GM12878 (cell line): ENCODE results near the gene PDZD2. TPM values are rescaled to one million over a fixed set of nuclear protein-coding genes. Genes with fewer than 3 reads are reported as not detected.

ENCODE experiments used
- ATAC-seq: fragments of 200-7000 bp; cut with Tn5 transposase; 3 replicates; pipeline ENCODE4 v1.9.1; 2020; ENCODE audit warnings: mild to moderate bottlenecking, moderate library complexity
- BruUV-seq: library from RNA; stranded (reverse); fragments of 400-500 nt; replicated peaks from 2 replicates; lab custom pipeline; 2021; lab: Mats Ljungman, UMichigan
- CTCF ChIA-PET: fragments of 300-600 bp; sonication (Branson Sonifier 250); formaldehyde crosslinking; extraction: SDS; loops from one replicate; lab custom pipeline; 2021; ENCODE audit warnings: inconsistent platforms; lab: Yijun Ruan, JAX
- POLR2A ChIA-PET: fragments of 350-600 bp; formaldehyde crosslinking; extraction: SDS; loops from one replicate; lab custom pipeline; 2021; ENCODE audit warnings: inconsistent platforms; lab: Charles Lee
- RAD21 ChIA-PET: fragments of 300-600 bp; sonication (Branson Sonifier 250); formaldehyde crosslinking; loops from one replicate; lab custom pipeline; 2023; ENCODE audit warnings: antibody characterized with exemption; ENCODE audit not compliant: unreplicated experiment; lab: Charles Lee
- SMC1A ChIA-PET: fragments of 300-600 bp; sonication (Branson Sonifier 250); formaldehyde crosslinking; loops from one replicate; lab custom pipeline; 2023; ENCODE audit not compliant: unreplicated experiment, uncharacterized antibody; lab: Charles Lee
- DNase-seq: peaks from one replicate; pipeline ENCODE4 v3.0.0-alpha.2; 2011; ENCODE audit warnings: low read depth, low spot score
- FAIRE-seq: peaks from 3 replicates; lab custom pipeline; 2011; peaks lifted over from hg19 to GRCh38; lab: Jason Lieb, UNC
- H2AFZ ChIP-seq: 2 replicates; pipeline ENCODE4 v1.6.0; 2011; ENCODE audit warnings: low read depth, low read length, control low read depth; ENCODE audit not compliant: control insufficient read depth
- H3K27ac ChIP-seq: 2 replicates; pipeline ENCODE4 v1.5.1; 2011; ENCODE audit warnings: control low read depth; ENCODE audit not compliant: control insufficient read depth, insufficient read depth
- H3K27me3 ChIP-seq, 2 experiments: replicated peaks in 1 of 2; 2 replicates each; pipeline versions ENCODE4 v1.6.0 to v1.6.1; 2011; ENCODE audit warnings: low read length in 1 of 2; ENCODE audit not compliant: control insufficient read depth in 2 of 2, insufficient read depth in 2 of 2
- H3K36me3 ChIP-seq, 2 experiments: 2 replicates each; pipeline ENCODE4 v1.5.1; 2011; ENCODE audit warnings: low read length in 1 of 2; ENCODE audit not compliant: control insufficient read depth in 2 of 2, insufficient read depth in 2 of 2
- H3K4me1 ChIP-seq: 2 replicates; pipeline ENCODE4 v1.6.1; 2011; ENCODE audit warnings: mild to moderate bottlenecking, low read length, moderate library complexity, mixed read lengths; ENCODE audit not compliant: control insufficient read depth, insufficient read depth
- H3K4me2 ChIP-seq: 2 replicates; pipeline ENCODE4 v1.6.0; 2011; ENCODE audit warnings: control low read depth; ENCODE audit not compliant: control insufficient read depth, insufficient read depth
- H3K4me3 ChIP-seq: fragments of 200-600 bp; sonication (generic); 2 replicates; pipeline ENCODE4 v1.5.1; 2016
- H3K79me2 ChIP-seq: 2 replicates; pipeline ENCODE4 v1.6.0; 2011; ENCODE audit warnings: low read length; ENCODE audit not compliant: control insufficient read depth, insufficient read depth
- H3K9ac ChIP-seq: 2 replicates; pipeline ENCODE4 v1.8.0; 2011; ENCODE audit warnings: low read length, control low read depth, mixed read lengths; ENCODE audit not compliant: control insufficient read depth, insufficient read depth
- H3K9me3 ChIP-seq: replicated peaks from 3 replicates; pipeline ENCODE4 v1.5.1; 2011; ENCODE audit warnings: mild to moderate bottlenecking, low read length; ENCODE audit not compliant: control insufficient read depth, insufficient read depth
- H4K20me1 ChIP-seq: 2 replicates; pipeline ENCODE4 v1.6.0; 2011; ENCODE audit not compliant: control insufficient read depth, insufficient read depth
- BCL11A ChIP-seq: IDR thresholded peaks from 2 replicates; pipeline ENCODE4 v1.6.1; 2011; ENCODE audit warnings: low read depth, low read length
- ELK1 ChIP-seq: IDR thresholded peaks from 2 replicates; pipeline ENCODE4 v1.6.1; 2012; ENCODE audit warnings: low read depth, low read length, improper control_type of control experiment
- ESRRA ChIP-seq: IDR thresholded peaks from 2 replicates; pipeline ENCODE4 v1.6.1; 2012; ENCODE audit warnings: mild to moderate bottlenecking, low read length, improper control_type of control experiment
- ETV6 ChIP-seq, 2 experiments: fragments of 450-650 bp in 1 of 2; IDR thresholded peaks in 1 of 2; conservative IDR thresholded peaks in 1 of 2; 2 replicates each; pipeline ENCODE4 v1.6.1; 2014; ENCODE audit warnings: antibody characterized with exemption in 1 of 2, borderline replicate concordance in 1 of 2, low read depth in 1 of 2, mild to moderate bottlenecking in 1 of 2, moderate library complexity in 1 of 2
- EZH2 ChIP-seq: IDR thresholded peaks from 2 replicates; pipeline ENCODE4 v1.6.1; 2012; ENCODE audit warnings: low read depth, mild to moderate bottlenecking, control low read depth, inconsistent platforms, low read length, borderline replicate concordance; ENCODE audit not compliant: control insufficient read depth
- HCFC1 ChIP-seq: fragments of 150-350 bp; IDR thresholded peaks from 2 replicates; pipeline ENCODE4 v1.6.1; 2014; ENCODE audit warnings: low read length
- IKZF1 ChIP-seq: fragments of 450-650 bp; conservative IDR thresholded peaks from 2 replicates; pipeline ENCODE4 v1.6.1; 2017; ENCODE audit warnings: antibody characterized with exemption, mild to moderate bottlenecking
- JUNB ChIP-seq: IDR thresholded peaks from 2 replicates; pipeline ENCODE4 v1.6.1; 2016; ENCODE audit warnings: antibody characterized with exemption, mild to moderate bottlenecking
- JUND ChIP-seq: IDR thresholded peaks from 2 replicates; pipeline ENCODE4 v1.6.1; 2012; ENCODE audit warnings: low read depth, mild to moderate bottlenecking, low read length, improper control_type of control experiment, moderate library complexity
- KDM1A ChIP-seq: fragments of 200-600 bp; sonication (generic); IDR thresholded peaks from 2 replicates; pipeline ENCODE4 v1.6.1; 2016; ENCODE audit warnings: borderline replicate concordance
- NR2C2 ChIP-seq: IDR thresholded peaks from 2 replicates; pipeline ENCODE4 v1.6.1; 2011; ENCODE audit warnings: borderline replicate concordance, low read depth; ENCODE audit not compliant: control insufficient read depth, insufficient read length
- NR2F1 ChIP-seq: fragments of 450-650 bp; conservative IDR thresholded peaks from 2 replicates; pipeline ENCODE4 v1.6.1; 2017; ENCODE audit warnings: mild to moderate bottlenecking
- POLR2A ChIP-seq: IDR thresholded peaks from 2 replicates; pipeline ENCODE4 v1.6.1; 2011; ENCODE audit warnings: low read depth, mild to moderate bottlenecking, low read length
- POLR2AphosphoS2 ChIP-seq: IDR thresholded peaks from 2 replicates; pipeline ENCODE4 v1.6.1; 2011; ENCODE audit warnings: low read depth, mild to moderate bottlenecking, low read length, improper control_type of control experiment, moderate library complexity
- RAD21 ChIP-seq: IDR thresholded peaks from 2 replicates; pipeline ENCODE4 v1.6.1; 2011; ENCODE audit warnings: mild to moderate bottlenecking, low read depth, low read length, moderate library complexity; ENCODE audit not compliant: insufficient read depth
- RCOR1 ChIP-seq: conservative IDR thresholded peaks from 2 replicates; pipeline ENCODE4 v1.6.1; 2012; ENCODE audit warnings: low read depth, low read length, improper control_type of control experiment
- SUZ12 ChIP-seq: fragments of 200-600 bp; sonication (generic); IDR thresholded peaks from one replicate; pipeline ENCODE4 v1.6.1; 2018; ENCODE audit warnings: antibody characterized with exemption, mild to moderate bottlenecking; ENCODE audit not compliant: unreplicated experiment
- ZBTB4 ChIP-seq: fragments of 450-650 bp; formaldehyde crosslinking; IDR thresholded peaks from 2 replicates; pipeline ENCODE4 v1.4.0; 2022; ENCODE audit warnings: mild to moderate bottlenecking, moderate library complexity
- WGBS: methylation state at CpG from one replicate; pipeline ENCODE4 v1.1.6; 2016; ENCODE audit warnings: low lambda C conversion rate; ENCODE audit not compliant: insufficient replicate concordance, insufficient coverage; ENCODE audit errors: missing lambda C conversion rate; 5-methylcytosine and 5-hydroxymethylcytosine counted together
- in situ Hi-C: fragments of 300-500 bp; cut with MboI; formaldehyde crosslinking; loops from 9 replicates; pipeline ENCODE4 v1.14.3; 2018; ENCODE audit warnings: mixed read lengths
- intact Hi-C: fragments of 100-400 bp; cut with micrococcal nuclease; formaldehyde crosslinking; loops from one replicate; pipeline ENCODE4 v1.14.2; 2022; ENCODE audit not compliant: unreplicated experiment
- polyA plus RNA-seq, 11 experiments: library from polyadenylated mRNA; depleted of rRNA in 4 of 11; unstranded in 6 of 11; stranded (reverse) in 5 of 11; fragments of >200 nt; fragmentation: Nextera tagmentation in 4 of 11; fragmentation: Illumina TruSeq in 1 of 11; extraction: Ambion mirVana in 4 of 11; extraction: Trizol in 1 of 11; gene quantifications; 1 replicate in 1 of 11; 2 replicates in 10 of 11; pipeline versions ENCODE4 v1.2.1 to v1.2.3, GENCODE V29; 2011 to 2016; ENCODE audit warnings: inconsistent platforms in 2 of 11, missing spikeins in 2 of 11, low read depth in 1 of 11
- total RNA-seq, 4 experiments: library from RNA; depleted of rRNA in 3 of 4; stranded (reverse); fragments of >200 nt in 3 of 4; fragmentation: Illumina TruSeq in 1 of 4; extraction: Trizol in 1 of 4; gene quantifications; 2 replicates each; pipeline versions ENCODE4 v1.2.1 to v1.2.3, GENCODE V29; 2013 to 2021

Gene PDZD2
- total and polyA plus RNA-seq, 10 of the 15 experiments (the other 5 are each of a cell fraction or from before 2014, with no cell fraction given): 0.01 to 0.58 (median 0.29) TPM; not detected in 3

- H3K4me3 ChIP-seq: no peak overlapping the region
- no peaks in the 10 kb centered on the region for H4K20me1 ChIP-seq
- CTCF ChIA-PET: no interaction called here
- H3K9ac ChIP-seq: no peak overlapping the region
- no TSS peak for BruUV-seq
- in situ Hi-C loops (no loop called here), intact Hi-C loops (no loop called here)
- no peak overlapping the region for H2AFZ ChIP-seq
- H3K4me1 ChIP-seq: no peaks in the 10 kb centered on the region
- H3K27ac ChIP-seq: no peak overlapping the region
- TF ChIP-seq EZH2 (no peak), JUNB (no peak), SUZ12 (no peak), BCL11A (no peak), ZBTB4 (CRISPR knock-in tag) (no peak), KDM1A (no peak), HCFC1 (no peak), POLR2AphosphoS2 (no peak), ELK1 (no peak), ESRRA (no peak), POLR2A (no peak), RCOR1 (no peak), IKZF1 (no peak), NR2C2 (no peak), RAD21 (no peak), NR2F1 (no peak), JUND (no peak), ETV6 (conservative IDR thresholded peaks at IDR 0.05 in 1 of 2, IDR thresholded peaks at IDR 0.05 in 1 of 2; ENCODE audit: borderline replicate concordance in 1 of 2, low read depth in 1 of 2) (no peak)
- POLR2A ChIA-PET: no interaction called here
- H3K36me3 ChIP-seq: no peaks in the 10 kb centered on the region
- DNase-seq (no peak), ATAC-seq (no peak), FAIRE-seq (no peak)
- 25% methylated on average over 2 of the region's 2 CpGs for WGBS
- SMC1A ChIA-PET: no interaction called here
- no peak overlapping the region for H3K4me2 ChIP-seq
- no peaks in the 10 kb centered on the region; a peak in 3 of 4 replicates for H3K27me3 ChIP-seq
- RAD21 ChIA-PET: no interaction called here
- no peaks in the 10 kb centered on the region for H3K79me2 ChIP-seq
- H3K9me3 ChIP-seq: no peaks in the 10 kb centered on the region
These were observed 63.8 kb downstream of the PDZD2 start for GRCh38 chr5:31702712-31703111.
